Breast epithelium (tissue), 3 donors: Measurements from ENCODE around the gene TMC3.

Experiments
- CTCF ChIP-seq, 3 donors: fragments of 450-650 bp; IDR thresholded peaks; one replicate each; pipeline ENCODE4 v1.5.1; 2016 to 2017; ENCODE audit warnings: antibody characterized with exemption in 3 of 3, mild to moderate bottlenecking in 3 of 3, moderate library complexity in 3 of 3
- POLR2AphosphoS5 ChIP-seq, 3 donors: sonication (generic); formaldehyde crosslinking; IDR thresholded peaks; one replicate each; pipeline ENCODE4 v1.6.1; 2017; ENCODE audit warnings: antibody characterized with exemption in 3 of 3

DNA sequence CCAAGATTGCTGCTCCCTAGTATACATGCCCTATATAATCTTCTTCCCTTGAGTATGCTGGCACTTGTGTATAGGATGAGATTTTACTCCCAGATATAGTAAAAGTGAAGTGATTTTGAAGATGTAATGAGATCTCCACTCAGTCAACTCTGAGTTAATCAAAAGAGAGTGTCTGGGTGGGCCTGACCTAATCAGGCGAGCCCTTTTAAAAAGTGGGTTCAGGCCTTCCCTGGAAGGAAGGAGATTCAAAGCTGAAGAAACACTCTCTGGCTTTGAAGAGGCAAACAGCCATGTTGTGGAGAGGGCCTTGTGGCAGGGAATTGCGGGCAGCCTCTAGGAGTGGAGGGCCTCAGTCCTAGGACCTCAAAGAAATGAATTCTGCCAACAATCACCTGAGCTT, 44.6 kb downstream of the TMC3 start:
- no peak for TF ChIP-seq POLR2AphosphoS5 (IDR thresholded peaks at IDR 0.05)
- no peak for TF ChIP-seq CTCF (IDR thresholded peaks at IDR 0.05)
